Measurements from ENCODE around the gene CHCHD6. TPM values are rescaled to one million over a fixed set of nuclear protein-coding genes. Genes with fewer than 3 reads are reported as not detected.

CHCHD6 gene
- total RNA-seq, 1 experiment from 2014 or later: 40.9 TPM

- no peak for TF ChIP-seq NR1H2 (CRISPR knock-in tag; IDR thresholded peaks at IDR 0.05)
These were observed 113.7 kb downstream of the CHCHD6 start (continued) for GRCh38 chr3:126817781-126818180.

GRCh38 chr3:126818400-126819095, 114.5 kb downstream of the CHCHD6 start:
- POLR2A ChIA-PET: no interaction called here
- CTCF ChIA-PET: no interaction called here
- ATAC-seq: no peak

More at GRCh38 chr3:126818400-126819095, 114.5 kb downstream of the CHCHD6 start:
- Mint-ChIP-seq H3K4me1 (peaks cover 36% of the 10 kb centered on the region), H3K36me3 (peaks cover 16% of the 10 kb centered on the region), H3K27ac (no peak overlapping the region), H3K4me3 (no peak overlapping the region), H3K9me3 (peaks cover 19% of the 10 kb centered on the region), H3K27me3 (ENCODE audit: low read depth) (no peaks in the 10 kb centered on the region)
- no peak for TF ChIP-seq SMAD4 (CRISPR knock-in tag; IDR thresholded peaks at IDR 0.05)
- no peak for TF ChIP-seq TEAD1 (CRISPR knock-in tag; IDR thresholded peaks at IDR 0.05)
- no peak for TF ChIP-seq ATF3 (CRISPR knock-in tag; conservative IDR thresholded peaks at IDR 0.05)
- TF ChIP-seq HMGXB4 (CRISPR knock-in tag; IDR thresholded peaks at IDR 0.05): no peak
- no peak for TF ChIP-seq PRDM15 (CRISPR knock-in tag; IDR thresholded peaks at IDR 0.05)
- TF ChIP-seq SMAD3 (CRISPR knock-in tag; IDR thresholded peaks at IDR 0.05; ENCODE audit: borderline replicate concordance): no peak
- no peak for TF ChIP-seq RELA (CRISPR knock-in tag; IDR thresholded peaks at IDR 0.05; ENCODE audit: borderline replicate concordance)
- no peak for TF ChIP-seq ZNF512 (CRISPR knock-in tag; IDR thresholded peaks at IDR 0.05; ENCODE audit: borderline replicate concordance)
- TF ChIP-seq ZSCAN18 (CRISPR knock-in tag; IDR thresholded peaks at IDR 0.05): no peak
- TF ChIP-seq NFE2L1 (CRISPR knock-in tag; IDR thresholded peaks at IDR 0.05): no peak
- no peak for TF ChIP-seq FOXP4 (CRISPR knock-in tag; IDR thresholded peaks at IDR 0.05)
- TF ChIP-seq ESRRA (CRISPR knock-in tag; IDR thresholded peaks at IDR 0.05; ENCODE audit: borderline replicate concordance): no peak
- no peak for TF ChIP-seq MYBL2 (CRISPR knock-in tag; IDR thresholded peaks at IDR 0.05)
- no peak for TF ChIP-seq AR (CRISPR knock-in tag; IDR thresholded peaks at IDR 0.05)
- no peak for TF ChIP-seq CREB1 (CRISPR knock-in tag; IDR thresholded peaks at IDR 0.05)
- no peak for TF ChIP-seq CBFB (CRISPR knock-in tag; IDR thresholded peaks at IDR 0.05; ENCODE audit: low read depth)
- no peak for TF ChIP-seq NR3C1 (CRISPR knock-in tag; conservative IDR thresholded peaks at IDR 0.05; ENCODE audit: low read depth)
- TF ChIP-seq ZNF121 (CRISPR knock-in tag; IDR thresholded peaks at IDR 0.05): no peak
- no peak for TF ChIP-seq E2F1 (CRISPR knock-in tag; IDR thresholded peaks at IDR 0.05)
- TF ChIP-seq FOXK1 (CRISPR knock-in tag; IDR thresholded peaks at IDR 0.05): no peak
- no peak for DNase-seq (ENCODE audit: low spot score)

All from WTC11 (cell line).